GM18951 (cell line): ENCODE measurements around the gene KLRF1.

Experiments used
- POLR2A ChIP-seq: IDR thresholded peaks from 4 replicates; pipeline ENCODE4 v1.6.1; 2011; ENCODE audit warnings: mild to moderate bottlenecking; ENCODE audit not compliant: insufficient read length, insufficient read depth; ENCODE audit errors: extremely low read depth
- in situ Hi-C: fragments of 300-500 bp; cut with MboI; formaldehyde crosslinking; loops from one replicate; pipeline ENCODE4 v1.12.0; 2022; ENCODE audit warnings: low sequenced_read_pairs, mixed read lengths, inconsistent platforms; ENCODE audit not compliant: unreplicated experiment

Gene KLRF1

DNA sequence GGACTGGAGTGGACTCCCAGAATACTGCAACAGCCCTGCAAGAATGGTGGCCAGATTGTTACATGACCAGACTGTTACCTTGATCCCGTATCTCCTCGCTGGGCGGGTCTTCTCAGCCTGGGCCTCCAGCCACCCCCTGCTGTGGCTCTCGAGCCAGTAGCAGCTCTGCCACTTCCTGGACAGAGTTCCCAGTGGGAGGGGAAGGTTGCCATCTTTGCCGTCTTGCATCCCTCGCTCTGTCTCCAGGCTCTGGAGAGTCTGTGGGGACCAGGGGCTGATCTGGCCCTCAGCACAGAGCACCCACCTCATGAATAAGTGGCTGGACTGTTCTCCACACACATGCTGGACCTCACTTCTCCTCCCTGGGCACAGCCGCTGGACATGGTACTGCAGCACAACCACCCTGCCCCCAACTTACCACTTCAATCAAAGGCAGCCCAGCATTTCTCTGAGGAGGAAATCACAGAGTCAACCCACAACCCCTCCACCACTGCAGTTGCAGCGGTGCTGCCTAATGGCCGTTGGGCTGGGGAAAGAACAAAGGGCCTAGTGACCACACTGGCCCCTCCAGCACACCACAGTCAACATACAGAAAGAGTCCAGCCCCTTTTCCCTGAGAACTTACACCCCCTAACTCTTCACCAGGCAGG, 6.9 kb upstream of the KLRF1 start:
- no peak for TF ChIP-seq POLR2A
- in situ Hi-C loops = loop anchor here (25.0 kb wide), 1 partner anchor 317 kb away; the partner anchor contains the start of gene CLEC7A

DNA sequence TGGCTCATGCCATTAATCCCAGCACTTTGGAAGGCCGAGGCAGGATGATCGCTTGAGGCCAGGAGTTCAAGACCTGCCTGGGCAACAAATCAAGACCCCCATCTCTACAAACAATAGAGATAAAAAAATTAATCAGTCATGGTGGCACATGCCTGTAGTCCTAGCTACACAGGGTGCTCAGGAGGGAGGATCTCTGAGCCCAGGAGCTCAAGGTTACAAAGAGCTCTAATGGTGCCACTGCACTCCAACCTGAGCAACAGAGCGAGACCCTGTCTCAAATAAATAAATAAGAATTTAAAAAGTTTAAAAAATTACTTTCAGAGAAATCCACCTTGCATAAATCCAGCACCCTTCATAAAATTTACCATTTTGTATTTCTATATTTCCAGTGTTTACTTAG, 2.2 kb downstream of the KLRF1 start:
- TF ChIP-seq POLR2A = no peak
- in situ Hi-C loops = no loop called here

DNA sequence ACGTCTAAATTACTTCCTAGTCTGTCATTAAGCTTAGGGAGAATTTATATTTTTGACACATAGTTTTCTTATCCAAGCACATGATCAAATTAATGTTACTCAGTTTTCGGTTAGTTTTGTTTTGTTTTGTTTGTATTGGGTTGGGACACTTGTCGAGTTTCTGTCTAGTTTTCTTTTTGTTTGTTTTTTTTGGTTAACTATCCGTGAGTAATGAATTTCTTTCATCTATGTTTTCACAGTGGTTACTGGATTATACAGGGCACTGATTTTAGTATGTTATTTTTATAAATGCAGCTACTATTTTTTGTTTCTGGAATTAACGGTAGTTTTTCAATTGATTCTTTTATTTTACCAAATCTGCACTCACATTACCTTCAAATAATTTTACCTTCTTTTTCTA, 2.7 kb downstream of the KLRF1 start:
- in situ Hi-C loops = no loop called here
- no peak for TF ChIP-seq POLR2A

DNA sequence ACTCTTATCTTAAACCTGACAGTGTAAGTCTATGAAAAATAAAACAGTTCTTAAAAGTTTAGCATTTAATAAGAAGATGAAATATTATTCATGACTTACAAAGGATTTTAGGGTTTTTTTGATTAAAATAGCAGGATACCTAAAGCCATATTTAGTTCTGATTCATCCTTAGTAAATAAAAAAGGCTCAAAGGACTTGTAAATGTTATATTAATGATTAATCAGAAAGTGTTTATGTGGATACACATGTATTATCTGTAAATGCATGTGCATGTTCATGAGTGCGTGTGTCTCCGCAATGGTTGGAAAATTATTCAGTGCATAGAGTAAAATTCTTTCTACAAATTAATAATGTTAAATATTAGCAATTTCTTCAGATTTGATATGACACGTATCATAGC, 4.4 kb downstream of the KLRF1 start:
- no peak for TF ChIP-seq POLR2A
- in situ Hi-C loops = no loop called here

DNA sequence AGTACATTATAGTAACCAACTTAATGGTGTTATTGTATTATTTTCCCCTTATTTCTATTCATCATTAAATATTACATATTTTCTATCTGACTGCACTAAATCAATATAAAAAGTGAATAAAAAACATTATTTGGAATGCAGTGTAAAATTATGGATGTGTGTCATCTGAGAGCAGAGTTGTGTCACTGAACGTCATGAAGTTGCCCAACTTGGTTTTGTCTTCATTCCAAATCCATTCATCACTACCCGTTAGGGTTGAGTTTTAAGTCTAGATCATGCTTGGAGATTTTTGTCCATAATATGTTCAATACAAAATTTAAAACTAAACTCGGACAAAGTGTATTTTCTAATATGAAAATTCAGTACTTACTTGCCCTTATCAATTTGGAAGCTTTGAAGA, 16.1 kb downstream of the KLRF1 start:
- TF ChIP-seq POLR2A = no peak
- in situ Hi-C loops = no loop called here

DNA sequence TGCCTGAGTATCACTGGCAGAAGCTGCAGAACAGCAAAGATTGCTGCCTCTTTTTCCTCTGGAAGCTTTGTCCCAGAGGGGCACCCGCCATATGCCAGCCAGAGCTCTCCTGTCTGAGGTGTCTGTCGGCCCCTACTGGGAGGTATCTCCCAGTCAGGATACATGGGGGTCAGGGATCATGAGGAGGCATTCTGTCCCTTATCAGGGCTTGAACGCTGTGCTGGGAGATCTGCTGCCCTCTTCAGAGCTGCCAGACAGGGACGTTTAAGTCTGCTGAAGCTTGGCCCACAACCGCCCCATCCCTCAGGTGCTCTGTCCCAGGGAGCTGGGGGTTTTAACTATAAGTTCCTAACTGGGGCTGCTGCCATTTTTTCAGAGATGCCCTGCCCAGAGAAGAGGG, 21.6 kb downstream of the KLRF1 start:
- no peak for TF ChIP-seq POLR2A
- in situ Hi-C loops = no loop called here

DNA sequence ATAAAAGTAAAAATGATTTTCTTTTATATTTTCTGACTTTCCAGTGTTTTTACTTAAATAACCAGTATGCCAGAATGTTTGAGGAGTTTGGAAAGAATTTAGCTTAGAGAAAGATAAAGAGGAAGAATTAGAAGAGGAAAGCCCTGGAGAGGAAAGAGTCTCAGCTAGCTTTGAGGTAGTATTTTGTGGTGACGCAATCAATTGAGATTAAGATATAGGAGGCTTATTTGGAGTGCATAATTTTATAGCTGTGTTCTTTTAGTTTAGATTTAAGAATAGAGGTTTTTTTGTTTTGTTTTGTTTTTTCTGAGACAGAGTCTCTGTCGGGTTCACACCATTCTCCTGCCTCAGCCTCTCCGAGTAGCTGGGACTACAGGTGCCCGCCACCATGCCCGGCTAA, 23.8 kb downstream of the KLRF1 start:
- in situ Hi-C loops = no loop called here
- TF ChIP-seq POLR2A = no peak

DNA sequence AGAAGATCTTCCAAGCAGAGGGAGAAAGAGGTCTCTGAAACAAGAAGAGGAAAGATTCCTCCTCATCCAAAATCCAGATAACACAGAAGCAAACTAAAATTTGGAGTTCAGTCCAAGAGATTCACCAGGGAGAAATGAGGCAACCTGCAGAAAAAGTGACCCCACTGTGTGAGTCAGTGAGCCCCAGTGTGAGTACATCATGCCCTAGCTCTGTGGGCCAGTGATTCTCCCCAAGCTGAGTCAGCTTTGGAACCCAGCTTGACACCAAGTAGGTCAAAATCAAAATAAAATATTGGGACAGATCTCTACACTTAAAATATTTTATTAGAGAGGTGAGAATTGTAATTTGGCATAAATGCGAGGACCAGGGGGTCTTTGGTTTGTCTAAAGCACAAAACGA, 24.6 kb downstream of the KLRF1 start:
- in situ Hi-C loops = no loop called here
- no peak for TF ChIP-seq POLR2A

DNA sequence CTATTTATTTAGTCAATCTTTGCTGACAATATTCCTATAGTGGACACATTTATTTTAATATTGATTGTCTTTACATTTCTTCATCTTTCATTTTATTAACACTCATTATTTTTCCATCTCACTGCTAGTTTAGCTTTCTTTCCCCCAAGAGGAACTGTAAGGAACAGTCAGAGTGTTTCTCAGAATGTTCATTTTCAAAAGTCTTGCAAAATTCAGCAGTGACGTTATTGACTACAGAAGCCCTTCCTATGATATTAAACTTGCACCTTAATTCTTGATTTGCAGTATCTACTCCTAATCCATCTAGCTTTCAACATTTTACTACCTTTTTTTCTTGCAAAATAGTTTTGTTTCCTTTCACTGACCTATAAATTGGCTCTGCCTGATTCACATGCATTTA, 28.9 kb downstream of the KLRF1 start:
- in situ Hi-C loops = no loop called here

DNA sequence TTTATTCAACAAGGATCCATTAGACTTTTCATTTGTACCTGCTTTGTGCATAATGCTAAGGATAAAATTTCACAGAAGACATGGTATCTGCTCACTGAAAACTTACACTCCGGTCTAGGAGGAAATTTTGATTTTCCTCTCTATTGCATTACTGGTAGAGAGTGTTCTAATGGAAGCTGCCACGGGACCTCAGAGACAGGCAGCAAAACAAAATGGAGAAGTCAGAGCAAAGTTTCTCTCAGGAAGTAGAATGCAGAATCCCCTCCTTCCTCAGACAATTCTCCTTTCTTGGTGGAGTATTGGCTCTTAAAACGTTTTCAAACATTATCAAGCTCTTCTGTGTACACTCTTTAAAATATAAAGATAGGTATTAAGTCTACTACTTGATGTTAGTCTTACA, 29.6 kb downstream of the KLRF1 start:
- in situ Hi-C loops = no loop called here
- TF ChIP-seq POLR2A = no peak

More for the DNA sequence above, 28.9 kb downstream of the KLRF1 start:
- TF ChIP-seq POLR2A = no peak

DNA sequence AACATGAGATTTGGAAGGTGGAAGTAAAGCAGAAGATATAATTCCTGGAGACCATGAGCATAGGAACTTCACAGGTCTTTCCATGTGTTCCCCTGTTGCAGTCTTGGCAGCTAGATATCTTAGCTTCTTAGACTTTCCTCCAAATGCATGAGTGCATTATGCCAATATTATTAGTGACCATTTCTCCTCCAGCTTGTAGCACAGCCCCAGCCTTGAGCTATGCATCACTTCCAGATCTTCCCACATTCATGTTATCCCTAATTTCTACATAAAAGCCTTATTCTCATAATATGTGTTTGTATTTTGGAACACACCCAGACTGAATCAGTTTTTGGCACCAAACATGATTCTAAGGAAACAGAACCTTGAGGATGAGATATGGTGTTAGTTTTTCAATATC, 30.9 kb downstream of the KLRF1 start:
- no peak for TF ChIP-seq POLR2A
- in situ Hi-C loops = no loop called here

DNA sequence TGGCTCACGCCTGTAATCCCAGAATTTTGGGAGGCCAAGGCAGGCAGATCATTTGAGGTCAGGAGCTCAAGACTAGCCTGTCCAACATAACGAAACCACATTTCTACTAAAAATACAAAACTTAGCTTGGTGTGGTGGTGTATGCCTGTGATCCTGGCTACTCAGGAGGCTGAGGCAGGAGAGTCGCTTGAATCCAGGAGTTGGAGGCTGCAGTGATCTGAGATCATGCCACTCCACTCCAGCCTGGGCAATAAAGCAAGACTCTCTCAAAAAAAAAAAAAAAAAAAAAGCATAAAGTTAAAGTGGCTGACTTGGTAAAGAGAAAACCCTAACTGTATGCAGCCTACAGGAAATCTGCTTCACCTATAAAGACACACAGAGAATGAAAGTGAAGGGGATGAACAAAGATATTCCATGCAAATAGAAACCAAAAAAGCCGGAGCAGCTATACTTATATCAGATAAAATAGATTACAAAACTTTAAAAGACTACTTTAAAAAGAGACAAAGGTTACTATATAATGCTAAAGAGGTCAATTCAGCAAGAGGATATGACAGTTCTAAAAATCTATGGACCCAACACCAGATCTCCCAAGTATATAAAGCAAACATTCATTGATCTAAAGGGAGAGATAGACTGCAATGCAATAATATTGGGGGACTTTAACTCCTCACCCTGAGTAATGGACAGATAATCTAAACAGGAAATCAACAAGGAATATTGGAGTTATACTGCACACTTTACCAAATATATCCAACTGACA, 37.8 kb downstream of the KLRF1 start:
- no peak for TF ChIP-seq POLR2A
- in situ Hi-C loops = no loop called here

DNA sequence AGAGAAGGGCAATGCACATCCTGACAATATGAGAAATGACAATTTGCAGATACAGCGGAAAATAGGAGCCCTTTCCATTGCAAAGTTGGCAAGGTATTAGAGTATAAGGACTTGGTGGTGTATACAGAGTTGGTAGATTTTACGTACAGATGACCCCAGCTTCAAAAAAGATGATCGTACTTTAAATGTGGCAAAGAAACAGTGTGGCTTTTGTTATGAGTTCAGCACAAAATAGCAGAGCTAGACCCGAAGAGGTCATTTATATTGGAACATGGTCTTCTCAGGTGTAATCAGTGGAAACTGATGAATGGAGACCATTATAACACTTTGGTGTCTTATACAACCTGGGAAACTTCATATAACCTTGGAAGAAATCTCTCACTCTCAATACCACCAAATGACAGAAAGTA, 39.6 kb downstream of the KLRF1 start:
- in situ Hi-C loops = no loop called here
- no peak for TF ChIP-seq POLR2A

DNA sequence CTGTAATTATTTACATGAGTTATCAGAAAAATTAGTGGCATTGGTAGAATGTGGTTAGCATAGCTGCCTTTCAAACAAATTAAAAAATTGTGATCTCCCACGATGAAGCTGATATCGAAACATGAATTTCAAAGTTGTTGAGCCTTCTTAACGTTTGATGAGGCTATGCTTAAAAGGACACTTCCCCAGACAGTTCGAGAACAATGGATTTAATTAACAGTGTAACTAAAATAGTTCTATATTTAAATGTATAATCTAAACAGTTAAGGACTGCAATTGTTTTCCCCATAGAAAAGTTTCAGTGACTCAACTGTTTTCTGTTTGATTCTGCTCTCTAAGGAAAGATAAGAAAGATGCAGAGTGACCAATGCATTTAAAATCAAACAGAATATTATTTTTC, 40.2 kb downstream of the KLRF1 start:
- in situ Hi-C loops = no loop called here
- TF ChIP-seq POLR2A = no peak
